ENCODE results near the gene ABCA5.

DNA sequence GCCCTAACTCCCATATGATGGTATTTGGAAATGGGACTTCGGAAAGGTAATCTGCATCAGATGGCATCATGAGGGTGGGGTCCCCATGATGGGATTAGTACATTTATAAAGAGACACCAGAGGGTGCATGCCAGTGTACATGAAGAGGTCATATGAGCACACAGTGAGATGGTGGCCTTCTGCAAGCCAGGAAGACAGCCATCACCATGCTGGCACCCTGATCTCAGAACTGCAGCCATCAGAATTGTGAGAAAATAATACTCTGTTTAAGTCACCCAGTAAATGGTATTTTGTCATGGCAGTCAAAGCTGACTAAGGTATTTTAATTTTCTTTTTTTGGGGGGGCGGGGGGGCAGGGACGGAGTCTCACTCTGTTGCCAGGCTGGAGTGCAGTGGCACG is 51.2 kb downstream of the ABCA5 start:
- TF ChIP-seq POLR2AphosphoS5 (IDR thresholded peaks at IDR 0.05): no peak
- TF ChIP-seq, protein P1, sequence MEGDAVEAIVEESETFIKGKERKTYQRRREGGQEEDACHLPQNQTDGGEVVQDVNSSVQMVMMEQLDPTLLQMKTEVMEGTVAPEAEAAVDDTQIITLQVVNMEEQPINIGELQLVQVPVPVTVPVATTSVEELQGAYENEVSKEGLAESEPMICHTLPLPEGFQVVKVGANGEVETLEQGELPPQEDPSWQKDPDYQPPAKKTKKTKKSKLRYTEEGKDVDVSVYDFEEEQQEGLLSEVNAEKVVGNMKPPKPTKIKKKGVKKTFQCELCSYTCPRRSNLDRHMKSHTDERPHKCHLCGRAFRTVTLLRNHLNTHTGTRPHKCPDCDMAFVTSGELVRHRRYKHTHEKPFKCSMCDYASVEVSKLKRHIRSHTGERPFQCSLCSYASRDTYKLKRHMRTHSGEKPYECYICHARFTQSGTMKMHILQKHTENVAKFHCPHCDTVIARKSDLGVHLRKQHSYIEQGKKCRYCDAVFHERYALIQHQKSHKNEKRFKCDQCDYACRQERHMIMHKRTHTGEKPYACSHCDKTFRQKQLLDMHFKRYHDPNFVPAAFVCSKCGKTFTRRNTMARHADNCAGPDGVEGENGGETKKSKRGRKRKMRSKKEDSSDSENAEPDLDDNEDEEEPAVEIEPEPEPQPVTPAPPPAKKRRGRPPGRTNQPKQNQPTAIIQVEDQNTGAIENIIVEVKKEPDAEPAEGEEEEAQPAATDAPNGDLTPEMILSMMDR (IDR thresholded peaks at IDR 0.05): no peak
